Nephron (organoid): ENCODE data around the gene G2E3.

ENCODE experiments used
- H3K27ac Mint-ChIP-seq, 3 experiments: 2 replicates each; pipeline ENCODE4 v1.8.0; 2020; ENCODE audit warnings: mixed read lengths in 3 of 3, mild to moderate bottlenecking in 2 of 3, moderate library complexity in 1 of 3
- H3K27me3 Mint-ChIP-seq: 2 replicates; pipeline ENCODE4 v1.8.0; 2021; ENCODE audit warnings: low read depth, mild to moderate bottlenecking, moderate library complexity, mixed read lengths
- H3K36me3 Mint-ChIP-seq: 2 replicates; pipeline ENCODE4 v1.8.0; 2020; ENCODE audit warnings: low read depth, mixed read lengths
- H3K4me1 Mint-ChIP-seq: 2 replicates; pipeline ENCODE4 v1.8.0; 2020; ENCODE audit warnings: mixed read lengths
- H3K4me3 Mint-ChIP-seq, 3 experiments: 2 replicates each; pipeline ENCODE4 v1.8.0; 2020; ENCODE audit warnings: mild to moderate bottlenecking in 3 of 3, mixed read lengths in 3 of 3, moderate library complexity in 2 of 3
- H3K9me3 Mint-ChIP-seq: 2 replicates; pipeline ENCODE4 v1.8.0; 2020; ENCODE audit warnings: mixed read lengths
- CTCF ChIP-seq, 3 experiments: fragments of 200-600 bp; sonication (generic); IDR thresholded peaks; one replicate each; pipeline ENCODE4 v1.5.0; 2021; ENCODE audit warnings: antibody characterized with exemption in 3 of 3; ENCODE audit not compliant: unreplicated experiment in 3 of 3

G2E3 gene

DNA sequence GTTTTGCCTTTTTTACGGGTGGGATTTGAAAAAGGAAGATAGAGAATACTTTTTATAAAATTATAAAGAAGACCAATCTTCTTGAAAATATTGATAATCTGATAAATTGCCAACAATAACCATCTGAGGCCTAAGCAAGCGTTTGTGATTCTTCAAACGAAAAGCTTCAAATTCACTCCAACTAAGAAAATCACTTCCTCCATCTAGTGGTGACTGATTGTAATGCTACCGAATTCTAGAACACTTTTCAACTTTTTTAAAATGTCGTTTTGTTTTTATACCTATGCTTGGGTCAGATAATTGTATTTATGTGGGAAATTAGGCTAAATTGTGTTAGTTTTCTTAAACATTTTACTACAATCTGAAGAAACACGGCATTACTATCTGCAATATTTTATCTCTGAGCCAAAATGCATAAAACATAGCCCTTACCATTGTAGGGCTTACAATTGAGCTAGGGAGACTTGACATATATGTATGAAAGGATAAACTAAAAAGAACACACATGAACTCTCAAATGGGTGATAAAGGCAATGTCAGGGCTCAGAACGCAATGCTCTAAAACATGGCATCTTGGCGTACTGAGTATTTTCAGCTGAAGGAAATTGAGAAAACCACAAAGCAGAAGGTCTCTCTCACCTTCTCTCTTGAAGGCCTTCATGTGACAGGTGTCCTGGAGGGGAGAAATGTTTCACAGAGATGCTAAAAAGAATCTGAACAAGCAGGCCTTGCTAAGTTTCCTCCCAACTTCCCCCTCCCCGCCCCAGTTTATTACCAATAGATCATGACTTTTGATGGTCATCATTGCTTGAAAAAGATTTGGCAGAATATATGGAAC, 36.8 kb upstream of the G2E3 start:
- H3K36me3 Mint-ChIP-seq: no peaks in the 10 kb centered on the region
- no peak overlapping the region for H3K27ac Mint-ChIP-seq
- no peaks in the 10 kb centered on the region for H3K4me1 Mint-ChIP-seq
- H3K9me3 Mint-ChIP-seq: no peaks in the 10 kb centered on the region
- H3K4me3 Mint-ChIP-seq: no peak overlapping the region
- peak; percentile 68 to 78 (median 71) for TF ChIP-seq CTCF (IDR thresholded peaks at IDR 0.05; ENCODE audit: unreplicated experiment in 3 of 3)
- no peaks in the 10 kb centered on the region for H3K27me3 Mint-ChIP-seq

DNA sequence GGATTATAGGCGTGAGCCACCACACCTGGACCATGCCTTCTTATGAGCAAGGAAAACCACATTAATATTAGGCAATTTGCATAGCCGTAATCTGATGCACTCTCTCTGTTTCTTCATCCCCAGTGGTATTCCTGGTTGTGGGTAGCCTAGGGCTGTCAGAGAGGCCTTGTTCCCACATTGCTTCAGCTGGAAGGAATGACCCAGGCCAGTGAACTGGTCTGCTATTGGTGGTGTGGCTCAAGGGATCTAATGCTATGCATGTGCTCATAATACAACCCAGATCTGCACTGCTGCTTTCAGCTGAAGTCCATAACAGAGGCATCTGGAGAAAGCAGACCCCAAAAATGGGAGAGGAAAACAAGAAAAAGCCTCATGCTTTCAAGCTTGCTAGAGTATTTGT, 33.1 kb upstream of the G2E3 start:
- no peak for TF ChIP-seq CTCF (IDR thresholded peaks at IDR 0.05; ENCODE audit: unreplicated experiment in 3 of 3)
- no peak overlapping the region for H3K27ac Mint-ChIP-seq
- no peaks in the 10 kb centered on the region for H3K36me3 Mint-ChIP-seq
- H3K4me3 Mint-ChIP-seq: no peak overlapping the region
- no peaks in the 10 kb centered on the region for H3K9me3 Mint-ChIP-seq
- H3K4me1 Mint-ChIP-seq: no peaks in the 10 kb centered on the region
- no peaks in the 10 kb centered on the region for H3K27me3 Mint-ChIP-seq

GRCh38 chr14:30527196-30527595, 31.8 kb upstream of the G2E3 start:
- Mint-ChIP-seq H3K9me3 (no peaks in the 10 kb centered on the region), H3K36me3 (no peaks in the 10 kb centered on the region), H3K27me3 (no peaks in the 10 kb centered on the region), H3K4me3 (no peak overlapping the region), H3K4me1 (no peaks in the 10 kb centered on the region), H3K27ac (no peak overlapping the region)
- no peak for TF ChIP-seq CTCF (IDR thresholded peaks at IDR 0.05; ENCODE audit: unreplicated experiment in 3 of 3)

- Mint-ChIP-seq H3K27ac (no peak overlapping the region), H3K9me3 (no peaks in the 10 kb centered on the region), H3K27me3 (no peaks in the 10 kb centered on the region), H3K4me1 (no peaks in the 10 kb centered on the region), H3K36me3 (no peaks in the 10 kb centered on the region), H3K4me3 (no peak overlapping the region)
- TF ChIP-seq CTCF (IDR thresholded peaks at IDR 0.05; ENCODE audit: unreplicated experiment in 3 of 3): no peak
Measured at GRCh38 chr14:30528119-30528518, 30.8 kb upstream of the G2E3 start.

- H3K27me3 Mint-ChIP-seq: no peaks in the 10 kb centered on the region
- H3K27ac Mint-ChIP-seq: no peak overlapping the region
- no peaks in the 10 kb centered on the region for H3K4me1 Mint-ChIP-seq
- no peaks in the 10 kb centered on the region for H3K36me3 Mint-ChIP-seq
- no peaks in the 10 kb centered on the region for H3K9me3 Mint-ChIP-seq
- no peak for TF ChIP-seq CTCF (IDR thresholded peaks at IDR 0.05; ENCODE audit: unreplicated experiment in 3 of 3)
- no peak overlapping the region for H3K4me3 Mint-ChIP-seq
Measured at GRCh38 chr14:30528778-30529642, 29.9 kb upstream of the G2E3 start.
